HG02943 (cell line): Measurements from ENCODE around the gene CEL.
A peak's percentile ranks its signal among the peaks of the same experiment; 100 is the strongest.

Source experiments
- ATAC-seq: cut with Tn5 transposase; IDR thresholded peaks from one replicate; pipeline ENCODE4 v1.9.1; 2021; ENCODE audit warnings: mild to moderate bottlenecking, low read depth, moderate library complexity; ENCODE audit not compliant: unreplicated experiment

The CEL gene

GRCh38 chr9:133113949-133114885 lies 52.4 kb downstream of the CEL start:
- ATAC-seq, result no peak

GRCh38 chr9:133114886-133115603 lies 53.3 kb downstream of the CEL start:
- no peak for ATAC-seq

DNA sequence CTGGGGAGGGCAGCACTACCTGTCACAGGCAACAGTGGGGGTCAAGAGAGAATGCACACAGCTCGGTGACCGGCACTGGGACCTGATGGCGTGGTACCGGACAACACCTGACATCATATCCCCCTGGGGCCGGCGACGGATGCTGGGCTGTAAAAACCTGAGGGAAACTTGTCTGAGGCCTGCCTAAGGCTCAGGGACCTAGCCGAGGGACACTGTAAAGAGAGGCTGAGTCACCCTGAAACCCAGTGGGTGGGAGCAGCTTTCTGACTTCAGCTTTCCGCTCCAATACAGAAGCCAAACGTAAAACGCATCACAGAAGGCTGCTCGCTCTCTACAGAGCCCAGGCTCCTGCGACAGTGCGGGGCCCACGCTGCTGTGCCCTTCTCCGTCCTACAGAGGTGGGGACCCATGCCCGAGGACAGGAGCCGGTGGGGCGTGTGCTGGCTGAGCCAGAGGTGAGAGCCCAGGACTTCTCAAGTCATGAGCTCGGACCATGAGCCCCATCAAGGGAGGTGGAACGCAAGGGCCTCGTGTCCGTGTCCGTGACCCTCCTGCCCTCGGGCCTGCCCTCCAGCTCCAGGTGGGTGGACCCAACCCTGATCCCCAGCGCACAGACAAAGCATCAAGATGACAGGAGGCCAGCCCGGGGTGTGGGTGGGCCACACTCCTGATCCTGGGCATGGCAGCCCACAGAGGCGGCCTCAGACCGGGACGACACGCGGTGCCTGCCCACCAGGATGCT lies 54.0 kb downstream of the CEL start:
- no peak for ATAC-seq

- ATAC-seq, result no peak
These were observed 54.8 kb downstream of the CEL start for GRCh38 chr9:133116346-133117231.

GRCh38 chr9:133117271-133118178 lies 55.7 kb downstream of the CEL start:
- ATAC-seq, result no peak

- ATAC-seq, result no peak
These were observed 56.4 kb downstream of the CEL start for GRCh38 chr9:133118179-133118520.

DNA sequence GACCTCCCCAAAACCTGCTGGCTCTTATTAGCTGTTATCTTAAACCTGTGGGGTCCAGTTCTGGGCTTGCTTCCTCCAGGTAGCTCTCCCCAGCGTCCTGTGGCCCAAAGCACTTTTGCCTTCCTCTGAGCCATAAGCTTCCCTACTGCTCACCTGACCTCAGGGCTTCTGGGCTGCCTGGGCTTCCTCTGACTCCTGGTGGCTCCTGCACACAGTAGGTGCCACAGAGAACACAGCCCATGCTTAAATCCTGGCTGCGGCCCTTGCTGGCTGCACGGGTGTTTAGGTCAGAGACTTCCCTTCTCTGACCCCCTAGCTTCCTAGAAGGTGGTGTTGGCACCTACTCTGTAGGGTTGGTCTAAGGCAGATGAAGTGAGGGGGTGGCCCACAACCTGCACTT lies 56.8 kb downstream of the CEL start:
- no peak for ATAC-seq

- ATAC-seq, result no peak
These were observed 57.5 kb downstream of the CEL start for GRCh38 chr9:133119103-133119845.

DNA sequence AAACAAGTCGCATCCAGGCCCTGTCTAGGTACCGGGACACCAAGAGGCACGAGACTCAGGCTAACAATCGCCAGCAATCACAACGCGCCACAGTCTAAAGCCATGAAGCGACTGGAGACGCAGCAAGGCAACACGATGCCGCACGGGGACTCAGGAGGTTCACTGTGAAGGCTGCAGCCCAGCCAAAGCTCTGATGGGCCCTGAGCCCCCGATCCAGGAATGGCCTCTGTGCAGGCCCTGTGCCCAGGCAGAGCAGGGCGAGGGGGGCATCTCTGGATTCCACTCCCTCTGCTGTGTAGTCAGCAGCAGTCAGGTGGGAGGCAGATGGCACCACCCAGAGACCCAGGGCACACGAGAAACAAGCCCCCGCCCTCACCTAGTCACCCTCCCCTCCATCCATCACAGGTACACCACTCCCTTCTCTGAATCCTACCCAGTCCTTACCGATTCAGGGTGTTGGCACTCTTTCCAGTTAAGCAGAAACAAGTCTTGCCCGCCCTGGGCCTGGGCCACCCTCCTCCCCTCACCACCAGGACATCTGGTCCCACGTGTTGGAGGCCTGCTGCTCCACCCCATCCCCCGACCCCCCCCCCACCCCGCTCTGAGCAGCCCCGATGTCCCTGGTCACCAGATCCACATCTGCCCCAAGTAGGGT lies 58.2 kb downstream of the CEL start:
- no peak for ATAC-seq

DNA sequence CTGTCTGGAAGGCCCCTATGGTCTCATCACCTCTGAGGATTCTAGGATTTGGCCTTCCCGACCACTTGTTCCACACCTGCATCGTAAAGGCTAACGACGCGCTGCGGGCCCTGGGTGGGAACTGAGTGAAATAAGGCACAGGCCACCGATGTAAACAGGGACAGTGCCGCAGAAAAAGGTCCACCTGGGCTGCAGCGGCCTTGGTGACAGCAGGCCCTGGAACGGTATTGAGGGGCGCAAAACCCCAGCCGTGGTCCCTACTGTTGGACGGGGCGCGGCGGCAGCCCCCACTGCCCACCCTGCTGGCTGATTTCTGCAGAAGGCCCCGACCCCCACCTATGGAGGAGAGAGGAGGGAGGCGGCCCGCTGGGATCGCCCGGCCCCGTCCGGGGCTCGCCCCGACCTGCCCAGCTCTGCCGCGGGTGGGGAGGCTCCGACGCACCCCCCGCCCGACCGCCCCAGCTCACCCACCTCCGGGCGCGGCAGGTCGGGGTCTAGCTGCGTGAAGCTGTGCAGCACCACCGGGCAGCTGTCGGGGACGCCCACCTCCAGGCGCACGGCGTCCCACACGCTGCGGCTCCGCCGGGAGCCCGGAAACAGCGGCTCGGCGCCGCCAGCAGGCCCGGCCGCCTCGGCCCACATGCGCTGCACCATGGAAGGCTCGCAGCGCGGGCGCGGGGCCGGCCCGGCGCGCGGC lies 58.9 kb downstream of the CEL start:
- peak; percentile 4 for ATAC-seq
